GM12801 (cell line): Measurements from ENCODE around the gene TNNI3K.

Experiments
- CTCF ChIP-seq: IDR thresholded peaks from one replicate; pipeline ENCODE4 v1.5.1; 2011; ENCODE audit warnings: control low read depth; ENCODE audit not compliant: insufficient read length; ENCODE audit errors: extremely low read depth

Gene TNNI3K

GRCh38 chr1:74316302-74316701, 81.1 kb downstream of the TNNI3K start:
- TF ChIP-seq CTCF, result no peak

- TF ChIP-seq CTCF, result no peak
Observed at GRCh38 chr1:74317663-74318062, 82.5 kb downstream of the TNNI3K start.

- TF ChIP-seq CTCF, result no peak
Observed at GRCh38 chr1:74323937-74324473, 88.8 kb downstream of the TNNI3K start.

- no peak for TF ChIP-seq CTCF
Observed at GRCh38 chr1:74324684-74325448, 89.7 kb downstream of the TNNI3K start.

- TF ChIP-seq CTCF, result no peak
Observed at GRCh38 chr1:74328851-74329250, 93.7 kb downstream of the TNNI3K start.

GRCh38 chr1:74333244-74333643, 98.1 kb downstream of the TNNI3K start:
- no peak for TF ChIP-seq CTCF

- no peak for TF ChIP-seq CTCF
Observed at GRCh38 chr1:74334147-74334546, 99.0 kb downstream of the TNNI3K start.
